ENCODE measurements around the gene HOMER1.

Gene HOMER1

GRCh38 chr5:79357398-79357797, 156.5 kb downstream of the HOMER1 start:
- H3K4me3 ChIP-seq (ENCODE audit: low read depth, low read length), result no peak overlapping the region
- no peak for TF ChIP-seq CTCF (IDR thresholded peaks at IDR 0.05; ENCODE audit: control insufficient read depth, extremely low read depth, insufficient read depth)
- DNase-seq (ENCODE audit: low read depth), result peak; percentile 68

- no peak for TF ChIP-seq CTCF (IDR thresholded peaks at IDR 0.05; ENCODE audit: control insufficient read depth, extremely low read depth, insufficient read depth)
- no peak for DNase-seq (ENCODE audit: low read depth)
- H3K4me3 ChIP-seq (ENCODE audit: low read depth, low read length), result no peak overlapping the region
These were observed 164.1 kb downstream of the HOMER1 start for GRCh38 chr5:79349881-79350280.

GRCh38 chr5:79349047-79349446, 164.9 kb downstream of the HOMER1 start:
- no peak overlapping the region for H3K4me3 ChIP-seq (ENCODE audit: low read depth, low read length)
- DNase-seq (ENCODE audit: low read depth), result no peak
- TF ChIP-seq CTCF (IDR thresholded peaks at IDR 0.05; ENCODE audit: control insufficient read depth, extremely low read depth, insufficient read depth), result no peak

GRCh38 chr5:79346420-79346824, 167.5 kb downstream of the HOMER1 start:
- TF ChIP-seq CTCF (IDR thresholded peaks at IDR 0.05; ENCODE audit: control insufficient read depth, extremely low read depth, insufficient read depth), result no peak
- DNase-seq (ENCODE audit: low read depth), result no peak
- H3K4me3 ChIP-seq (ENCODE audit: low read depth, low read length), result no peak overlapping the region

- H3K4me3 ChIP-seq (ENCODE audit: low read depth, low read length), result no peak overlapping the region
- no peak for TF ChIP-seq CTCF (IDR thresholded peaks at IDR 0.05; ENCODE audit: control insufficient read depth, extremely low read depth, insufficient read depth)
- no peak for DNase-seq (ENCODE audit: low read depth)
These were observed 179.9 kb downstream of the HOMER1 start for GRCh38 chr5:79333852-79334557.

- no peak for DNase-seq (ENCODE audit: low read depth)
- no peak for TF ChIP-seq CTCF (IDR thresholded peaks at IDR 0.05; ENCODE audit: control insufficient read depth, extremely low read depth, insufficient read depth)
- H3K4me3 ChIP-seq (ENCODE audit: low read depth, low read length), result no peak overlapping the region
These were observed 183.9 kb downstream of the HOMER1 start for GRCh38 chr5:79330071-79330470.

GRCh38 chr5:79329453-79329852, 184.5 kb downstream of the HOMER1 start:
- no peak for TF ChIP-seq CTCF (IDR thresholded peaks at IDR 0.05; ENCODE audit: control insufficient read depth, extremely low read depth, insufficient read depth)
- DNase-seq (ENCODE audit: low read depth), result no peak
- H3K4me3 ChIP-seq (ENCODE audit: low read depth, low read length), result no peak overlapping the region

Data from LNCaP clone FGC (cell line).